Activated CD8-positive, alpha-beta T cell treated with anti-CD3 and anti-CD28 coated beads, Interleukin-2, amount 10 ng/mL, durations not matched to agents 7 days and 5 days (primary cell): ENCODE data around the gene GPR89B. TPM values are rescaled to one million over a fixed set of nuclear protein-coding genes. Genes with fewer than 3 reads are reported as not detected.
"Not testable (repeated sequence)": the region's sequence is repeated elsewhere in the genome, so short reads cannot be mapped to it uniquely, and the experiment has no call there.

Experiments
- ATAC-seq: fragments of 150-1000 bp; cut with Tn5 transposase; one replicate; pipeline ENCODE4 v1.10.0; 2021; ENCODE audit warnings: moderate library complexity
- CTCF ChIA-PET: fragments of 350-600 bp; sonication (Branson Sonifier 250); formaldehyde crosslinking; loops from one replicate; lab custom pipeline; 2021; ENCODE audit warnings: antibody characterized with exemption; lab: Charles Lee
- POLR2A ChIA-PET: fragments of 350-600 bp; sonication (Branson Sonifier 250); formaldehyde crosslinking; loops from one replicate; lab custom pipeline; 2021; ENCODE audit warnings: antibody characterized with exemption; lab: Charles Lee
- DNase-seq: peaks from one replicate; pipeline ENCODE4 v3.0.0-alpha.2; 2020
- H3K27ac Mint-ChIP-seq: one replicate; pipeline ENCODE4 v1.8.0; 2021; ENCODE audit warnings: mild to moderate bottlenecking, mixed read lengths
- H3K27me3 Mint-ChIP-seq: one replicate; pipeline ENCODE4 v1.8.0; 2021; ENCODE audit warnings: low read depth, mixed read lengths
- H3K36me3 Mint-ChIP-seq: one replicate; pipeline ENCODE4 v1.8.0; 2021; ENCODE audit warnings: low read depth, mixed read lengths
- H3K4me1 Mint-ChIP-seq: one replicate; pipeline ENCODE4 v1.8.0; 2021; ENCODE audit warnings: low read depth, mixed read lengths
- H3K4me3 Mint-ChIP-seq: one replicate; pipeline ENCODE4 v1.8.0; 2021; ENCODE audit warnings: mild to moderate bottlenecking, mixed read lengths
- H3K9me3 Mint-ChIP-seq: one replicate; pipeline ENCODE4 v1.8.0; 2022; ENCODE audit warnings: mixed read lengths; ENCODE audit not compliant: insufficient read depth
- total RNA-seq, 2 experiments: library from RNA; stranded (reverse); gene quantifications; one replicate each; pipeline ENCODE4 v1.2.3, GENCODE V29; 2021

Gene GPR89B
- total RNA-seq, 2 experiments from 2014 or later, result 25.4 to 28.8 TPM

DNA sequence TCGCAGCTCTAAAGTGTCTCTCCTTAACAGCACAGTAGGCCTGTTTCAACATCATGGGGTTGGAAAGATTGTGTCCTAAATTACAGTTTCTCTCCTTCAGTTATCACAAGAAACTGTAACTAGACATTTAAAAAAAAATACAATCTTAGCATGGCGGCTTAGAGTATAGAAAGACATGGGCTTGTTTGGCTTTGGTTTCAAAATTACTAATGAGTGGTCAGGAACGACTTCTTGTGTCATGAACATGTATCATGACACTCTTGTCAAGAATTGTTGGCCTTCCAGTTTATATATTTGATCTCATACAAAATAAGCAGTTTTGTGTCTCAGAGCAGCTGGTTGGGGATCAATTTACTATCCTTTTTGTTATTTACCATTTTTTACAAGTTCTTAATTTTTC, 23.5 kb upstream of the GPR89B start:
- Mint-ChIP-seq H3K4me1 (peaks cover 16% of the 10 kb centered on the region), H3K27me3 (peaks cover 3% of the 10 kb centered on the region), H3K9me3 (no peaks in the 10 kb centered on the region), H3K27ac (no peak overlapping the region), H3K4me3 (no peak overlapping the region), H3K36me3 (no peaks in the 10 kb centered on the region)
- ATAC-seq (no peak), DNase-seq (no peak)
- ChIA-PET POLR2A (no interaction called here), CTCF (interaction anchor here (6.2 kb wide), 1 partner anchor 13 kb away, joined by 53 read pairs; no protein-coding TSS in a partner anchor)

DNA sequence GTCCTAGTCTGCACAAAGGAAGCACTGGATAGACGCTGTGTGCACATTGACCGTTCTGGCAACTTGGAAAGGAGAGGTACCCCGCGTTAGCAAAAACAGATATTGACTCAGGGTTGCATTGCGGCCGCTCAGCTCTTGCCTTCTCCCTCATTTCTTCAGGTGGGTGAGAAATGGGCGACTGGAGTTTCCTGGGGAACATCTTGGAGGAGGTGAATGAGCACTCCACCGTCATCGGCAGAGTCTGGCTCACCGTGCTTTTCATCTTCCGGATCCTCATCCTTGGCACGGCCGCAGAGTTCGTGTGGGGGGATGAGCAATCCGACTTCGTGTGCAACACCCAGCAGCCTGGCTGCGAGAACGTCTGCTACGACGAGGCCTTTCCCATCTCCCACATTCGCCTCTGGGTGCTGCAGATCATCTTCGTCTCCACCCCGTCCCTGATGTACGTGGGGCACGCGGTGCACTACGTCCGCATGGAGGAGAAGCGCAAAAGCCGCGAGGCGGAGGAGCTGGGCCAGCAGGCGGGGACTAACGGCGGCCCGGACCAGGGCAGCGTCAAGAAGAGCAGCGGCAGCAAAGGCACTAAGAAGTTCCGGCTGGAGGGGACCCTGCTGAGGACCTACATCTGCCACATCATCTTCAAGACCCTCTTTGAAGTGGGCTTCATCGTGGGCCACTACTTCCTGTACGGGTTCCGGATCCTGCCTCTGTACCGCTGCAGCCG, 20.3 kb upstream of the GPR89B start:
- CTCF ChIA-PET, result no interaction called here
- H3K27ac Mint-ChIP-seq, result no peak overlapping the region

DNA sequence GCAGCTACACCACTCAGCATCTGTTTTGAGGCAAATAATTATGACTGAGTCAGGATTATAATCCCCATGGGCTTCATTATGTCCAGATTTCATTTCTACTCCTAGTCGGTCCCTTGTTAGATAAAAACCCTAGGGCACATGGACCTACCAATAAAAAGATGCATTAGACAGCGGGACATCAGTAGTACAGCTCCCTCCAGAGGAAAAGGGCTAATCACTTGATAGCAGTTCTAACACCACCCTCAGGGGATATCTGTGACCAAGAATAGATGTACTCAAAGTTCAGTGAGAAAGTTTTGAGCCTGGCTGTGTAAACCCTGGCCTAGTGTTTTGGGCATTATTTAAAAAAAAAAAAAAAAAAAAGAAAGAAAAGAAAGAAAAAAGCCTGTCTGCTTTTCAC, 15.7 kb upstream of the GPR89B start:
- ChIA-PET CTCF (no interaction called here), POLR2A (no interaction called here)

More for the DNA sequence above, 20.3 kb upstream of the GPR89B start:
- DNase-seq (no peak), ATAC-seq (no peak)
- H3K36me3 Mint-ChIP-seq, result no peaks in the 10 kb centered on the region
- no peaks in the 10 kb centered on the region for H3K27me3 Mint-ChIP-seq
- H3K4me1 Mint-ChIP-seq, result peaks cover 16% of the 10 kb centered on the region
- POLR2A ChIA-PET, result no interaction called here
- H3K4me3 Mint-ChIP-seq, result no peak overlapping the region
- no peaks in the 10 kb centered on the region for H3K9me3 Mint-ChIP-seq

DNA sequence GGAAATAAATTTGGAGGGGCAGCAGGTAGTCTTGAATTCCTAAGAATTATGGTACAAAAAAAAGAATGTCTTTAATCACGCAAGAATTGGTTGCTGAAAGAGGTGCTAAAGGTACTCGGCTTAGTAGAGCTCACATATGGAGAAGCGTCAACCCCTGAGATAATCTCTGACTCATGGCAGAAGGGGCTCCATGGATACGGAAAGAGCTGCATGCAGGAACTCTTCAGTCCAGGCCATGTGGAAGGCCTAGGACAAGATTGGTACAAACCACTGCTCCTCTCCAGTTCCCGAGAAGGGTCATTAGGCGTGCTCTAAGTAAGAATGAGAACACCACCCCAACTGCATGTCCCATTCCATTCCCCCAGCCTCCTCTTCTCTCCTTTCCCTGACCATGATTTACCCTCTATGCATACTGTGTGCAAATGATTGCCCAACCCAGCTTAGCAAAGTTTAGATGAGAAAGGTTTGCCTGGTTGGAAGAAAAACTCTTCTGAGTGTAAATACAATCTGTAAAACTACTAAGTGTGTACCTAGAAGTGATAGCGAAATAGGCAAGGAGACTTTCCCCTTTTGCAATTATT, 14.8 kb upstream of the GPR89B start:
- H3K36me3 Mint-ChIP-seq, result no peaks in the 10 kb centered on the region
- POLR2A ChIA-PET, result no interaction called here
- H3K27ac Mint-ChIP-seq, result no peak overlapping the region
- ATAC-seq (no peak), DNase-seq (no peak)
- H3K4me3 Mint-ChIP-seq, result no peak overlapping the region
- H3K9me3 Mint-ChIP-seq, result no peaks in the 10 kb centered on the region
- peaks cover 24% of the 10 kb centered on the region for H3K27me3 Mint-ChIP-seq
- CTCF ChIA-PET, result no interaction called here
- H3K4me1 Mint-ChIP-seq, result peaks cover 1% of the 10 kb centered on the region

More for the DNA sequence above, 15.7 kb upstream of the GPR89B start:
- Mint-ChIP-seq H3K9me3 (no peaks in the 10 kb centered on the region), H3K4me1 (peaks cover 6% of the 10 kb centered on the region), H3K27ac (no peak overlapping the region), H3K4me3 (no peak overlapping the region), H3K27me3 (peaks cover 24% of the 10 kb centered on the region), H3K36me3 (no peaks in the 10 kb centered on the region)
- DNase-seq (no peak), ATAC-seq (no peak)

DNA sequence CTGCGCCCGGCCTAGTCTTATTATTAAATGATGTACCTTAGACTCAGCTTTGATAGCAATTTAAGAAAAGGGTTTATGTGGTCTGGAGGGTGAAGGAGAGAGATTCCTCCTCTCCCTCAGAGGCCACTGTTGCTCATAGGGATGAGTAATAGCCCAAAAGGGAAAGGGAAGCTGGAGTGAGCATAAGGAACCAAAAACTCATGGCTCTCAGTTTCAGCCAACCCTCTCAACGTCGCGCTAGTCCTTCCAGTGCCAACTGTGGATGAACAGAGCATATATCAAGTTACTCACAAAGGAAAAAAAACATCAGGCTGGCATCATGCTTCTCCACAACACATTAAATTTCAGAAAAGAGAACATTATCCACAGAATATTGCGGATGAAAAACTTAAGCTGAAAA, 8.3 kb upstream of the GPR89B start:
- H3K4me1 Mint-ChIP-seq, result no peaks in the 10 kb centered on the region
- H3K36me3 Mint-ChIP-seq, result no peaks in the 10 kb centered on the region
- H3K27me3 Mint-ChIP-seq, result peaks cover 30% of the 10 kb centered on the region
- H3K9me3 Mint-ChIP-seq, result no peaks in the 10 kb centered on the region
- ChIA-PET CTCF (interaction anchor here (0.7 kb wide), 1 partner anchor 27 kb away, joined by 3 read pairs; no protein-coding TSS in a partner anchor), POLR2A (no interaction called here)
- ATAC-seq, result no peak
- no peak for DNase-seq
- H3K27ac Mint-ChIP-seq, result no peak overlapping the region
- no peak overlapping the region for H3K4me3 Mint-ChIP-seq

DNA sequence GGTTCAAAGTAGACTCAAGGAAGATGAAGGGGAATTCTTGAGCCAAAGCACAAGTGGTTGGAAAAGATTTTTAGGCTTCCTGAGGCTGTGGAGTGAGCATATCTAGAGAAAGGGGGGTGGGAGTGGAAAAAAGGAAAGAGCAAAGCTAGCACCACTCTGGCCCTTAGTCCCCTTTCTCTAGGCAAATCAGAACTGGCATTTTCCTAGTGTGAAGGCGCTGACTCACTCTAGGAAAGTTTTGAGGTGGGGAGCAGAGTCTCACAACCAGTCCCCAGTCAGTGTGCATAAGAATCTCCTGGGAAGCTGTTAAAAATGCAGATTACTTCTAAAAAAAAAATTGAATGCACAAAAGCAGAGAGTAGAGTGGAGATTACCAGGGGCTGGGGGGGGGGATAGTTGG, 3.4 kb upstream of the GPR89B start:
- no peak overlapping the region for H3K4me3 Mint-ChIP-seq
- H3K36me3 Mint-ChIP-seq, result no peaks in the 10 kb centered on the region
- DNase-seq, result no peak
- peaks cover 6% of the 10 kb centered on the region for H3K27me3 Mint-ChIP-seq
- CTCF ChIA-PET, result no interaction called here
- peaks cover 3% of the 10 kb centered on the region for H3K4me1 Mint-ChIP-seq
- POLR2A ChIA-PET, result no interaction called here
- no peak for ATAC-seq
- H3K9me3 Mint-ChIP-seq, result no peaks in the 10 kb centered on the region
- H3K27ac Mint-ChIP-seq, result no peak overlapping the region

DNA sequence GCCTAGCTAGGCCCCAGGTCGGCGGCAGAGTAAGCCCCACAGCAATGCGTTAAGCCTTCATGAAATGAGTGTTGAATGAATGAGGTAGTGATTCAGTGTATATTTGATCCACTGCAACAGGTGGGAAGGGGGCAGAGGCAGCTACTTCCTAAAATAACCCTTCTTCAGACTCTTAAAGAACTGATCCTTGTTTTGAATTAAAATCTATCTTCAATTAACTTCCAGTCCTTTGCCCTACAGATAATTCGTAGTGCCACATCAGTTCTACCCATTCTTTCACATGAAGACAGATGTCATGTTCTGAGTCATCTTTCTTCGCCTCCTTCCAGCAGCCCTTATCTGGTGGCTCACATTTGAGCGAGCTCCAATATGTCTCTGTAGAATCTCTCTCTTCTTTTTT, 1.0 kb upstream of the GPR89B start:
- CTCF ChIA-PET, result not testable (repeated sequence)

DNA sequence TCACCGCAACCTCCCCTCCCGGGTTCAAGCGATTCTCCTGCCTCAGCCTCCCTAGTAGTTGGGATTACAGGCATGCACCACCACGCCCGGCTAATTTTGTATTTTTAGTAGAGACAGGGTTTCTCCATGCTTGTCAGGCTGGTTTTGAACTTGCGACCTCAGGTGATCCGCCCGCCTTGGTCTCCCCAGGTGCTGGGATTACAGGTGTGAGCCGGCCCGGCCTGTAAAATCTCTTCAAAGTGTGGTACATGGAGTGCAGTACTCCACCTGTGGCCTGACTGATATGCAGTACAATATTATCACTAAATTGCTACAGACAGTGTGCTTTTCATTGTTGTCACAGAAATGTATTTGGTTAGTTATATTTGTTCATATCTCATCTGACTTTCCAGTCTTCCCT, 531 bp upstream of the GPR89B start:
- Mint-ChIP-seq H3K4me1 (peaks cover 24% of the 10 kb centered on the region), H3K36me3 (peaks cover 11% of the 10 kb centered on the region)
- DNase-seq, H3K4me3 Mint-ChIP-seq, POLR2A ChIA-PET, ATAC-seq, H3K27me3 Mint-ChIP-seq, CTCF ChIA-PET, H3K27ac Mint-ChIP-seq, H3K9me3 Mint-ChIP-seq: not testable (repeated sequence)

More for the DNA sequence above, 1.0 kb upstream of the GPR89B start:
- H3K4me3 Mint-ChIP-seq, POLR2A ChIA-PET, H3K27ac Mint-ChIP-seq, ATAC-seq, DNase-seq, H3K27me3 Mint-ChIP-seq, H3K36me3 Mint-ChIP-seq, H3K9me3 Mint-ChIP-seq: not testable (repeated sequence)
- peaks cover 20% of the 10 kb centered on the region for H3K4me1 Mint-ChIP-seq

DNA sequence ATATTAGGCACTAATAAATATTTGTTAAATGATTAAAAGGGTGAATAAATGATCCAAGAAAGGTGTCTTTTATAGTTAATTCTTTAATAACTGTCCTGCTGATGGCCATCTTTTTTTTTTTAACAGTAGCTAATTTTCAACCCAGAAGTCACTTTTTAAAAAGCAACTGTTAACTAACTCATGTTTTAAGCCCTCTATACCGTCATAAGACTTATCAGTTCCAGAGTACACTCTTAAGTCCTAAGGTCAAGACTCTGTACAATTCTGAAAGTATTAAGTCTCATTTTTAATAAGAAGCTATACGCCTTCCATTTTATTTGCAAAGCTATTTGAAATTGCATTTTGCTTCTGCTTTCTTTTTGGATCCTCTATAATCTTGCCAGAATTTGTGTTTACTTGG, 2.9 kb downstream of the GPR89B start:
- H3K4me3 Mint-ChIP-seq, DNase-seq, H3K27me3 Mint-ChIP-seq, H3K27ac Mint-ChIP-seq, POLR2A ChIA-PET, ATAC-seq, H3K9me3 Mint-ChIP-seq, CTCF ChIA-PET: not testable (repeated sequence)
- Mint-ChIP-seq H3K36me3 (peaks cover 11% of the 10 kb centered on the region), H3K4me1 (peaks cover 24% of the 10 kb centered on the region)

DNA sequence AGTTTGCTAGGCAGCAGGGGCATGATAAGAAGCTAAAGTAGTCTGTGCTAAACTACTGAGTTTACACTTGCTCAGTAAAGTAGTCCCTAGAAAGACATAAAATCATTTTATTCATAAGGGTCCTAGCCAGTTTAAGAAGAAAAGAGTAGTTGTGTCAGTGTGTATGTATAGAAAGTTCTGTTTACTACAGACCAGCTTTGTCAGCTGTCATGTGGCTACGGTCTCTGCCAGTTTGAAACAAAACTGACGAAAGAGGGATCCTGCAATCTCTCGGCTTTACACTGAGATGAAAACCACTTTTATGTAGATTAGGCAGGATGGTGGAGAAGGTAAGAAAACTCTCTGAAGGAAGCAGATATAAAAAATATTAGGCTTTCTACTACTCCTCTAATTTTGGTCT, 7.1 kb downstream of the GPR89B start:
- Mint-ChIP-seq H3K4me1 (peaks cover 19% of the 10 kb centered on the region), H3K36me3 (peaks cover 17% of the 10 kb centered on the region)
- H3K9me3 Mint-ChIP-seq, H3K4me3 Mint-ChIP-seq, CTCF ChIA-PET, H3K27me3 Mint-ChIP-seq, ATAC-seq, DNase-seq, POLR2A ChIA-PET, H3K27ac Mint-ChIP-seq: not testable (repeated sequence)

DNA sequence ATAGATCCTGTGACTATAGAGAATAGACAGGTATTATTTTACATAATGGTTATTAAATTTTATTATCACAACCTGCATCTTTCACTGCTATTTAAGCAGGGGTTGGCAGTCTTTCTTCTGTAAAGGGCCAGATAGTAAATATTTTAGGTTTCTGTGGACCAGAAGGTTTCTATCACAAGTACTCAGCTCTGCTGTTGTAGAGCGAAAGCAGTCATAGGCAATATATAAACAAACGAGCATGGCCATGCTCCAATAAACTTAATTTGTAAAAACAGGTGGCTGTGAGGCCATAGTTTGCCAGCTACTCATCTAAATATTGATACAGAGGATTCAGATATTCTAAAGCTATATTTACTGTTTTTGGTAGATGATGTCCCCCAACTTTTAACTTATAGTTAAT, 12.2 kb downstream of the GPR89B start:
- H3K36me3 Mint-ChIP-seq, CTCF ChIA-PET: not testable (repeated sequence)

DNA sequence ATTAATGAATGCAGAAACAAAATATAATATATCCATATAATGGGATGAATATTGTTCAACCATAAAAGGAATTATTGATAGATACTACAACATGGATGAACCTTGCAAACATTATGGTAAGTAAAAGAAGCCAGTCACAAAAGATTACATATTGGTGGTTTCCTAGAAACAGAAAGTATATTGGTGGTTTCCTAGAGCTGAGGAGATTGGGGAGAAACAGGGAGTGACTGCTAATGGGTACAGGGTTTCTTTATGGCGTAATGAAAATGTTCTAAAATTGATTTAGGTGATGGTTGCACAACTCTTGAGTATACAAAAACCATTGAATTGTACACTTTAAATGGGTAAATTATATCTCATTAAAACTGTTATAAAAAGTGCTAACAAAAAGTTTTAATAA, 14.3 kb downstream of the GPR89B start:
- CTCF ChIA-PET, H3K4me3 Mint-ChIP-seq, H3K27ac Mint-ChIP-seq, H3K27me3 Mint-ChIP-seq, H3K9me3 Mint-ChIP-seq, H3K4me1 Mint-ChIP-seq, POLR2A ChIA-PET, ATAC-seq, H3K36me3 Mint-ChIP-seq, DNase-seq: not testable (repeated sequence)

More for the DNA sequence above, 12.2 kb downstream of the GPR89B start:
- H3K9me3 Mint-ChIP-seq, H3K4me1 Mint-ChIP-seq, H3K27me3 Mint-ChIP-seq, DNase-seq, H3K27ac Mint-ChIP-seq, POLR2A ChIA-PET, ATAC-seq, H3K4me3 Mint-ChIP-seq: not testable (repeated sequence)
